C4-2B (cell line): Measurements from ENCODE around the gene PRKCQ.

ENCODE experiments used
- ZFX ChIP-seq: fragments of 450-650 bp; IDR thresholded peaks from 2 replicates; pipeline ENCODE4 v1.6.1; 2017
- TF ChIP-seq, protein P1 (sequence below): fragments of 450-650 bp; conservative IDR thresholded peaks from 2 replicates; pipeline ENCODE4 v1.5.1; 2017; ENCODE audit warnings: mild to moderate bottlenecking

DNA sequence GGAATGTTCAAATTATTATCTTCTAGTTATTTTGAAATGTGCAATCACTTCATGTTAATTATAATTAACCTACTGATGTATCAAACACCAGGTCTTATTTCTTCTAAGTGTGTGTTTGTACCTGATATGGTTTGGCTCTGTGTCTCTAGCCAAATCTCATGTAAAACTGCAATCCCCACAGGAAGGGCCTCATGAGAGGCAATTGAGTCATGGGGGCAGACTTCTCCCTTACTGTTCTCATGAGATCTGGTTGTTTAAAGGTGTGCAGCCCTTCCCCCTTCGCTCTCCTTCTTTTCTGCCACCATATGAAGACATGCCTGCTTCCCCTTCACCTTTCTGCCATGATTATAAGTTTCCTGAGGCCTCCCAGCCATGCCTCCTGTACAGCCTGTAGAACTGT lies 18.6 kb upstream of the PRKCQ start:
- TF ChIP-seq, protein P1, sequence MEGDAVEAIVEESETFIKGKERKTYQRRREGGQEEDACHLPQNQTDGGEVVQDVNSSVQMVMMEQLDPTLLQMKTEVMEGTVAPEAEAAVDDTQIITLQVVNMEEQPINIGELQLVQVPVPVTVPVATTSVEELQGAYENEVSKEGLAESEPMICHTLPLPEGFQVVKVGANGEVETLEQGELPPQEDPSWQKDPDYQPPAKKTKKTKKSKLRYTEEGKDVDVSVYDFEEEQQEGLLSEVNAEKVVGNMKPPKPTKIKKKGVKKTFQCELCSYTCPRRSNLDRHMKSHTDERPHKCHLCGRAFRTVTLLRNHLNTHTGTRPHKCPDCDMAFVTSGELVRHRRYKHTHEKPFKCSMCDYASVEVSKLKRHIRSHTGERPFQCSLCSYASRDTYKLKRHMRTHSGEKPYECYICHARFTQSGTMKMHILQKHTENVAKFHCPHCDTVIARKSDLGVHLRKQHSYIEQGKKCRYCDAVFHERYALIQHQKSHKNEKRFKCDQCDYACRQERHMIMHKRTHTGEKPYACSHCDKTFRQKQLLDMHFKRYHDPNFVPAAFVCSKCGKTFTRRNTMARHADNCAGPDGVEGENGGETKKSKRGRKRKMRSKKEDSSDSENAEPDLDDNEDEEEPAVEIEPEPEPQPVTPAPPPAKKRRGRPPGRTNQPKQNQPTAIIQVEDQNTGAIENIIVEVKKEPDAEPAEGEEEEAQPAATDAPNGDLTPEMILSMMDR: no peak
- no peak for TF ChIP-seq ZFX
